A549 (cell line): Measurements from ENCODE around the gene MAGI2. TPM values are rescaled to one million over a fixed set of nuclear protein-coding genes. Genes with fewer than 3 reads are reported as not detected.

Experiments used
- ATAC-seq, 2 experiments: fragments of 200-7000 bp in 1 of 2; fragments of >200 bp in 1 of 2; cut with Nextera tagmentation in 1 of 2; cut with Tn5 transposase in 1 of 2; 3 replicates each; pipeline versions ENCODE4 v1.8.0 to v1.9.1; 2018 to 2020; ENCODE audit warnings: mild to moderate bottlenecking in 1 of 2, moderate library complexity in 1 of 2
- CTCF ChIA-PET: fragments of 300-600 bp; sonication (Branson Sonifier 250); formaldehyde crosslinking; extraction: SDS; loops from one replicate; lab custom pipeline; 2021; ENCODE audit warnings: antibody characterized with exemption, inconsistent platforms; lab: Yijun Ruan, JAX
- POLR2A ChIA-PET: fragments of 350-600 bp; formaldehyde crosslinking; extraction: SDS; loops from one replicate; lab custom pipeline; 2021; ENCODE audit warnings: antibody characterized with exemption, inconsistent platforms; lab: Yijun Ruan, JAX
- DNase-seq, 2 experiments: peaks; one replicate each; pipeline versions ENCODE4 v3.0.0 to v3.0.0-alpha.2; 2011 to 2016; ENCODE audit warnings: low read depth in 1 of 2, low spot score in 1 of 2
- FAIRE-seq: peaks from 2 replicates; lab custom pipeline; 2011; peaks lifted over from hg19 to GRCh38; lab: Jason Lieb, UNC
- H3K27ac ChIP-seq, 2 experiments: fragments of >200 bp; sonication (Bioruptor Twin); formaldehyde crosslinking; 3 replicates each; pipeline ENCODE4 v1.5.1; 2016 to 2017
- H3K4me1 ChIP-seq: fragments of >200 bp; sonication (Bioruptor Twin); formaldehyde crosslinking; 3 replicates; pipeline ENCODE4 v1.6.1; 2016
- H3K4me2 ChIP-seq: fragments of >200 bp; sonication (Bioruptor Twin); formaldehyde crosslinking; 3 replicates; pipeline ENCODE4 v1.6.1; 2016
- H3K4me3 ChIP-seq: fragments of >200 bp; sonication (Bioruptor Twin); formaldehyde crosslinking; 3 replicates; pipeline ENCODE4 v1.5.1; 2016
- H3K9me3 ChIP-seq: fragments of >200 bp; sonication (Bioruptor Twin); formaldehyde crosslinking; 3 replicates; pipeline ENCODE4 v1.6.1; 2016
- BCL3 ChIP-seq: fragments of >200 bp; sonication (Bioruptor Twin); formaldehyde crosslinking; IDR thresholded peaks from 3 replicates; pipeline ENCODE4 v1.6.1; 2016
- CEBPB ChIP-seq, 2 experiments: fragments of >200 bp in 1 of 2; sonication (Bioruptor Twin) in 1 of 2; formaldehyde crosslinking in 1 of 2; IDR thresholded peaks; 2 replicates each; pipeline ENCODE4 v1.6.1; 2012 to 2016
- CTCF ChIP-seq: fragments of >200 bp; sonication (Bioruptor Twin); formaldehyde crosslinking; IDR thresholded peaks from 3 replicates; pipeline ENCODE4 v1.5.1; 2016
- E2F6 ChIP-seq: IDR thresholded peaks from 2 replicates; pipeline ENCODE4 v1.6.1; 2012; ENCODE audit warnings: low read depth, borderline replicate concordance
- EP300 ChIP-seq, 2 experiments: fragments of >200 bp; sonication (Bioruptor Twin); formaldehyde crosslinking; IDR thresholded peaks; 2 replicates in 1 of 2; 3 replicates in 1 of 2; pipeline ENCODE4 v1.6.1; 2016 to 2017
- ESRRA ChIP-seq: fragments of 150-350 bp; IDR thresholded peaks from 2 replicates; pipeline ENCODE4 v1.6.1; 2014; ENCODE audit warnings: mild to moderate bottlenecking, low read length, borderline replicate concordance
- FOSL2 ChIP-seq, 2 experiments: fragments of 450-650 bp in 1 of 2; fragments of >200 bp in 1 of 2; sonication (Bioruptor Twin) in 1 of 2; formaldehyde crosslinking; IDR thresholded peaks; 2 replicates each; pipeline versions ENCODE4 v1.5.0 to v1.6.1; 2016 to 2020; ENCODE audit warnings: mild to moderate bottlenecking in 1 of 2, moderate library complexity in 1 of 2
- FOXS1 ChIP-seq: fragments of 250-450 bp; sonication (Bioruptor Pico); IDR thresholded peaks from 2 replicates; pipeline ENCODE4 v1.5.0; 2020; ENCODE audit warnings: mild to moderate bottlenecking, moderate library complexity
- GATA3 ChIP-seq: IDR thresholded peaks from 2 replicates; pipeline ENCODE4 v1.6.1; 2012; ENCODE audit warnings: borderline replicate concordance
- HOXA7 ChIP-seq: fragments of 250-450 bp; sonication (Bioruptor Pico); IDR thresholded peaks from 2 replicates; pipeline ENCODE4 v1.5.0; 2020; ENCODE audit warnings: mild to moderate bottlenecking, moderate library complexity
- HOXB5 ChIP-seq: fragments of 250-450 bp; sonication (Bioruptor Pico); IDR thresholded peaks from 2 replicates; pipeline ENCODE4 v1.5.0; 2020; ENCODE audit warnings: mild to moderate bottlenecking, moderate library complexity
- JUNB ChIP-seq: fragments of >200 bp; sonication (Bioruptor Twin); formaldehyde crosslinking; IDR thresholded peaks from 2 replicates; pipeline ENCODE4 v1.6.1; 2016
- KDM1A ChIP-seq: fragments of 200-600 bp; sonication (generic); IDR thresholded peaks from 2 replicates; pipeline ENCODE4 v1.6.1; 2016; ENCODE audit warnings: low read depth, mild to moderate bottlenecking
- MAFK ChIP-seq: fragments of 450-650 bp; IDR thresholded peaks from 2 replicates; pipeline ENCODE4 v1.6.1; 2014; ENCODE audit not compliant: partially characterized antibody
- MAX ChIP-seq: IDR thresholded peaks from 2 replicates; pipeline ENCODE4 v1.6.1; 2012
- NR3C1 ChIP-seq: fragments of >200 bp; sonication (Bioruptor Twin); formaldehyde crosslinking; IDR thresholded peaks from 3 replicates; pipeline ENCODE4 v1.6.1; 2017
- PBX3 ChIP-seq: IDR thresholded peaks from 2 replicates; pipeline ENCODE4 v1.6.1; 2012
- PHF8 ChIP-seq: fragments of 200-600 bp; sonication (generic); IDR thresholded peaks from 2 replicates; pipeline ENCODE4 v1.6.1; 2016; ENCODE audit warnings: low read depth, mild to moderate bottlenecking, antibody characterized with exemption, moderate library complexity, borderline replicate concordance
- POLR2AphosphoS2 ChIP-seq: conservative IDR thresholded peaks from 2 replicates; pipeline ENCODE4 v1.6.1; 2012; ENCODE audit warnings: low read length, improper control_type of control experiment, inconsistent platforms
- RAD21 ChIP-seq, 2 experiments: fragments of >200 bp in 1 of 2; sonication (Bioruptor Twin) in 1 of 2; formaldehyde crosslinking in 1 of 2; IDR thresholded peaks in 1 of 2; conservative IDR thresholded peaks in 1 of 2; 2 replicates in 1 of 2; 3 replicates in 1 of 2; pipeline ENCODE4 v1.6.1; 2012 to 2018; ENCODE audit warnings: inconsistent platforms in 1 of 2
- SMC3 ChIP-seq: fragments of >200 bp; sonication (Bioruptor Twin); formaldehyde crosslinking; IDR thresholded peaks from 3 replicates; pipeline ENCODE4 v1.6.1; 2018; ENCODE audit warnings: inconsistent platforms
- TFCP2L1 ChIP-seq: fragments of 250-450 bp; sonication (Bioruptor Pico); IDR thresholded peaks from 2 replicates; pipeline ENCODE4 v1.5.0; 2021; ENCODE audit warnings: mild to moderate bottlenecking
- WGBS: methylation state at CpG from one replicate; pipeline ENCODE4 v1.1.6; 2017; ENCODE audit errors: missing lambda C conversion rate; 5-methylcytosine and 5-hydroxymethylcytosine counted together
- polyA plus RNA-seq, 4 experiments: library from polyadenylated mRNA; depleted of rRNA in 3 of 4; stranded (reverse); fragments of >200 nt; fragmentation: RNase III in 1 of 4; extraction: RNeasy Plus Mini Kit Qiagen cat#74134 plus additional on column Dnase treatment in 1 of 4; gene quantifications; 2 replicates in 3 of 4; 3 replicates in 1 of 4; pipeline ENCODE4 v1.2.3, GENCODE V29; 2011 to 2017

The MAGI2 gene
- polyA plus RNA-seq, 2 of the 4 experiments (the other 2 are of a cell fraction): 0.48 to 0.81 TPM

GRCh38 chr7:79282882-79283602 is 170.4 kb downstream of the MAGI2 start:
- WGBS: 4% methylated on average over 2 of the region's 2 CpGs
- TF ChIP-seq CEBPB (IDR thresholded peaks at IDR 0.05): peak in 1 of 2 experiments; percentile 55; a peak in 1 of 4 replicates
- TF ChIP-seq RAD21 (conservative IDR thresholded peaks at IDR 0.05 in 1 of 2, IDR thresholded peaks at IDR 0.05 in 1 of 2): no peak
- peak; percentile 63; the same call in 1 of the 2 replicates for TF ChIP-seq FOSL2 (IDR thresholded peaks at IDR 0.05)
- peak; percentile 77 for TF ChIP-seq FOSL2 (CRISPR knock-in tag; IDR thresholded peaks at IDR 0.05)
- TF ChIP-seq EP300 (IDR thresholded peaks at IDR 0.05): peak in 1 of 2 experiments; percentile 17; a peak in 1 of 5 replicates
- peak; percentile 39; the same call in 1 of the 2 replicates for TF ChIP-seq HOXB5 (CRISPR knock-in tag)
- TF ChIP-seq MAX: peak; percentile 20; the same call in 1 of the 2 replicates
- TF ChIP-seq GATA3: peak; percentile 93; the same call in 1 of the 2 replicates
- TF ChIP-seq PBX3: no peak
- TF ChIP-seq JUNB: peak; percentile 66
- CTCF ChIA-PET: interaction anchor here (0.5 to 2.7 kb wide), 7 partner anchors 8 to 459 kb away, joined by 3 to 12 read pairs (median 4); no protein-coding TSS in a partner anchor
- H3K27ac ChIP-seq: peak overlapping the region; percentile 54 to 56
- POLR2A ChIA-PET: no interaction called here
- peak; percentile 65 to 84; a peak in 4 of 6 replicates for ATAC-seq
- H3K9me3 ChIP-seq: no peaks in the 10 kb centered on the region
- H3K4me3 ChIP-seq: no peak overlapping the region
- peak overlapping the region; percentile 45 for H3K4me2 ChIP-seq
- peaks cover 28% of the 10 kb centered on the region for H3K4me1 ChIP-seq
- peak in 1 of 2 experiments; percentile 53 for DNase-seq
- peak; percentile 36 for FAIRE-seq

- no peak for FAIRE-seq
- peak; percentile 54 to 62; a peak in 4 of 5 replicates for TF ChIP-seq RAD21 (conservative IDR thresholded peaks at IDR 0.05 in 1 of 2, IDR thresholded peaks at IDR 0.05 in 1 of 2)
- no peak for TF ChIP-seq HOXA7 (CRISPR knock-in tag)
- peak; percentile 46; the same call in 2 of the 3 replicates for TF ChIP-seq CTCF
- TF ChIP-seq SMC3: peak; percentile 63; the same call in 2 of the 3 replicates
- peak; percentile 61 to 93; a peak in 3 of 4 replicates for TF ChIP-seq CEBPB (IDR thresholded peaks at IDR 0.05)
- no peak for TF ChIP-seq FOXS1 (CRISPR knock-in tag)
- TF ChIP-seq, all 56 proteins: peak for 4
- Histone ChIP-seq H3K9me3 (no peaks in the 10 kb centered on the region), H3K4me3 (no peak overlapping the region), H3K4me2 (peak overlapping the region; percentile 45), H3K4me1 (peaks cover 28% of the 10 kb centered on the region), H3K27ac (peak overlapping the region; percentile 54 to 56)
- ChIA-PET POLR2A (interaction anchor here (0.6 kb wide), 1 partner anchor 8 kb away, joined by 4 read pairs; no protein-coding TSS in a partner anchor), CTCF (interaction anchor here (0.6 to 2.7 kb wide), 11 partner anchors 8 to 460 kb away, joined by 3 to 12 read pairs (median 3); no protein-coding TSS in a partner anchor)
- WGBS: 12% methylated on average over 7 of the region's 7 CpGs
- peak; percentile 45 to 79 for DNase-seq
- ATAC-seq: peak; percentile 87 to 89; a peak in 5 of 6 replicates
Measured at GRCh38 chr7:79282070-79282694, 171.3 kb downstream of the MAGI2 start.

- DNase-seq (peak in 1 of 2 experiments; percentile 5), ATAC-seq (no peak), FAIRE-seq (no peak)
- Histone ChIP-seq H3K4me2 (peak overlapping the region; percentile 45; the same call in 2 of the 3 replicates), H3K27ac (peak overlapping the region; percentile 7 to 35; a peak in 1 of 6 replicates), H3K9me3 (no peaks in the 10 kb centered on the region), H3K4me3 (no peak overlapping the region), H3K4me1 (peaks cover 28% of the 10 kb centered on the region)
- WGBS: 49% methylated on average over 2 of the region's 2 CpGs
- POLR2A ChIA-PET: no interaction called here
- CTCF ChIA-PET: interaction anchor here (0.6 to 2.7 kb wide), 9 partner anchors 8 to 415 kb away, joined by 3 to 12 read pairs (median 3); no protein-coding TSS in a partner anchor
- TF ChIP-seq HOXB5 (CRISPR knock-in tag) (no peak), POLR2AphosphoS2 (no peak), SMC3 (no peak), MAFK (peak; percentile 99), NR3C1 (no peak), KDM1A (no peak), PHF8 (no peak), BCL3 (no peak), TFCP2L1 (CRISPR knock-in tag) (no peak), PBX3 (no peak), ESRRA (no peak), E2F6 (no peak)
Measured at GRCh38 chr7:79281426-79281825, 172.0 kb downstream of the MAGI2 start.
